HEK293 (cell line): ENCODE results near the gene GJC3.
"Not testable (repeated sequence)": the region's sequence is repeated elsewhere in the genome, so short reads cannot be mapped to it uniquely, and the experiment has no call there.

Source experiments
- CTCF ChIA-PET: fragments of 350-600 bp; formaldehyde crosslinking; extraction: SDS; loops from one replicate; lab custom pipeline; 2021; ENCODE audit warnings: antibody characterized with exemption; lab: Yijun Ruan, JAX
- POLR2A ChIA-PET: fragments of 300-600 bp; formaldehyde crosslinking; extraction: SDS; loops from one replicate; lab custom pipeline; 2020; ENCODE audit warnings: antibody characterized with exemption, inconsistent platforms; lab: Yijun Ruan, JAX
- H3K27ac ChIP-seq: fragments of 200-500 bp; sonication (Bioruptor generic); 2 replicates; pipeline ENCODE4 v1.5.1; 2014; ENCODE audit warnings: low read depth, low read length, control low read depth, inconsistent platforms; ENCODE audit errors: extremely low read depth
- H3K36me3 ChIP-seq, 2 experiments: fragments of 200-500 bp in 1 of 2; sonication (Bioruptor generic) in 1 of 2; 1 replicate in 1 of 2; 2 replicates in 1 of 2; pipeline ENCODE4 v1.5.1; 2014 to 2017; ENCODE audit warnings: inconsistent platforms in 2 of 2, low read length in 2 of 2; ENCODE audit not compliant: control insufficient read depth in 2 of 2, insufficient read depth in 1 of 2
- H3K4me1 ChIP-seq: fragments of 200-500 bp; sonication (Bioruptor generic); 2 replicates; pipeline ENCODE4 v1.5.1; 2014; ENCODE audit warnings: mild to moderate bottlenecking, low read length, inconsistent platforms; ENCODE audit not compliant: control insufficient read depth, insufficient read depth
- H3K4me3 ChIP-seq: 2 replicates; pipeline ENCODE4 v1.5.1; 2011; ENCODE audit warnings: low read depth, mild to moderate bottlenecking, control low read depth, low read length, moderate library complexity
- H3K9me3 ChIP-seq: fragments of 200-500 bp; sonication (Bioruptor generic); 2 replicates; pipeline ENCODE4 v1.5.1; 2014; ENCODE audit warnings: low read depth, low read length, inconsistent platforms; ENCODE audit not compliant: control insufficient read depth, insufficient read depth
- AEBP2 ChIP-seq: fragments of 450-650 bp; formaldehyde crosslinking; IDR thresholded peaks from 2 replicates; pipeline ENCODE4 v1.5.1; 2016; ENCODE audit warnings: missing biosample characterization, missing genetic modification characterization, borderline replicate concordance
- IKZF3 ChIP-seq: fragments of 450-650 bp; IDR thresholded peaks from 2 replicates; pipeline ENCODE4 v1.5.0; 2018; ENCODE audit warnings: missing biosample characterization, mild to moderate bottlenecking, missing genetic modification characterization, moderate library complexity
- MYNN ChIP-seq: fragments of 450-650 bp; formaldehyde crosslinking; IDR thresholded peaks from 2 replicates; pipeline ENCODE4 v1.5.1; 2016; ENCODE audit warnings: missing biosample characterization, missing genetic modification characterization, borderline replicate concordance
- SETDB1 ChIP-seq: IDR thresholded peaks from one replicate; pipeline ENCODE4 v1.6.1; 2017; ENCODE audit warnings: mild to moderate bottlenecking, low read length, moderate library complexity, mixed read lengths; ENCODE audit not compliant: insufficient read length
- ZBTB8A ChIP-seq: fragments of 450-650 bp; formaldehyde crosslinking; IDR thresholded peaks from 2 replicates; pipeline ENCODE4 v1.5.1; 2016; ENCODE audit warnings: missing biosample characterization, missing genetic modification characterization
- ZFP41 ChIP-seq: fragments of 450-650 bp; formaldehyde crosslinking; IDR thresholded peaks from 2 replicates; pipeline ENCODE4 v1.5.1; 2016; ENCODE audit warnings: missing biosample characterization, missing genetic modification characterization, borderline replicate concordance
- ZNF112 ChIP-seq: fragments of 450-650 bp; formaldehyde crosslinking; IDR thresholded peaks from 2 replicates; pipeline ENCODE4 v1.5.0; 2017; ENCODE audit warnings: missing biosample characterization, missing genetic modification characterization
- ZNF114 ChIP-seq: fragments of 450-650 bp; formaldehyde crosslinking; IDR thresholded peaks from 2 replicates; pipeline ENCODE4 v1.5.0; 2017; ENCODE audit warnings: missing biosample characterization, missing genetic modification characterization
- ZNF132 ChIP-seq: fragments of 450-650 bp; formaldehyde crosslinking; IDR thresholded peaks from 2 replicates; pipeline ENCODE4 v1.5.1; 2017; ENCODE audit warnings: missing biosample characterization, missing genetic modification characterization, borderline replicate concordance
- ZNF140 ChIP-seq: fragments of 450-650 bp; formaldehyde crosslinking; IDR thresholded peaks from 2 replicates; pipeline ENCODE4 v1.5.1; 2016; ENCODE audit warnings: missing biosample characterization, missing genetic modification characterization
- ZNF202 ChIP-seq: fragments of 450-650 bp; formaldehyde crosslinking; IDR thresholded peaks from 2 replicates; pipeline ENCODE4 v1.5.1; 2016; ENCODE audit warnings: missing biosample characterization, missing genetic modification characterization, borderline replicate concordance
- ZNF223 ChIP-seq: fragments of 450-650 bp; formaldehyde crosslinking; IDR thresholded peaks from 2 replicates; pipeline ENCODE4 v1.5.1; 2016; ENCODE audit warnings: missing biosample characterization, missing genetic modification characterization
- ZNF24 ChIP-seq: fragments of 450-650 bp; formaldehyde crosslinking; IDR thresholded peaks from 2 replicates; pipeline ENCODE4 v1.5.1; 2016; ENCODE audit warnings: missing biosample characterization, missing genetic modification characterization
- ZNF366 ChIP-seq: fragments of 450-650 bp; formaldehyde crosslinking; conservative IDR thresholded peaks from 2 replicates; pipeline ENCODE4 v1.5.1; 2016; ENCODE audit warnings: missing biosample characterization, missing genetic modification characterization
- ZNF394 ChIP-seq: fragments of 450-650 bp; formaldehyde crosslinking; IDR thresholded peaks from 2 replicates; pipeline ENCODE4 v1.5.1; 2016; ENCODE audit warnings: missing biosample characterization, missing genetic modification characterization, mild to moderate bottlenecking, moderate library complexity, borderline replicate concordance
- ZNF433 ChIP-seq: fragments of 450-650 bp; formaldehyde crosslinking; IDR thresholded peaks from 2 replicates; pipeline ENCODE4 v1.5.1; 2016; ENCODE audit warnings: missing biosample characterization, missing genetic modification characterization, low read depth
- ZNF518A ChIP-seq: fragments of 450-650 bp; formaldehyde crosslinking; conservative IDR thresholded peaks from 2 replicates; pipeline ENCODE4 v1.5.1; 2016; ENCODE audit warnings: low read depth, missing biosample characterization, missing genetic modification characterization
- ZNF548 ChIP-seq: fragments of 450-650 bp; formaldehyde crosslinking; IDR thresholded peaks from 2 replicates; pipeline ENCODE4 v1.5.1; 2016; ENCODE audit warnings: missing biosample characterization, missing genetic modification characterization
- ZNF555 ChIP-seq: fragments of 450-650 bp; formaldehyde crosslinking; conservative IDR thresholded peaks from 2 replicates; pipeline ENCODE4 v1.5.1; 2017; ENCODE audit warnings: missing biosample characterization, mild to moderate bottlenecking, missing genetic modification characterization, inconsistent platforms
- ZNF560 ChIP-seq: fragments of 450-650 bp; formaldehyde crosslinking; IDR thresholded peaks from 2 replicates; pipeline ENCODE4 v1.5.1; 2017; ENCODE audit warnings: missing biosample characterization, missing genetic modification characterization, borderline replicate concordance
- ZSCAN23 ChIP-seq: fragments of 450-650 bp; formaldehyde crosslinking; IDR thresholded peaks from 2 replicates; pipeline ENCODE4 v1.5.1; 2016; ENCODE audit warnings: missing biosample characterization, missing genetic modification characterization
- TF ChIP-seq, protein P1 (sequence below): fragments of 450-650 bp; formaldehyde crosslinking; IDR thresholded peaks from 2 replicates; pipeline ENCODE4 v1.5.1; 2016; ENCODE audit warnings: missing biosample characterization, missing genetic modification characterization

GJC3 gene

GRCh38 chr7:99958564-99959227 is 29.3 kb upstream of the GJC3 start (continued):
- TF ChIP-seq SETDB1 = no peak
- TF ChIP-seq, all 188 proteins: peak for 2

DNA sequence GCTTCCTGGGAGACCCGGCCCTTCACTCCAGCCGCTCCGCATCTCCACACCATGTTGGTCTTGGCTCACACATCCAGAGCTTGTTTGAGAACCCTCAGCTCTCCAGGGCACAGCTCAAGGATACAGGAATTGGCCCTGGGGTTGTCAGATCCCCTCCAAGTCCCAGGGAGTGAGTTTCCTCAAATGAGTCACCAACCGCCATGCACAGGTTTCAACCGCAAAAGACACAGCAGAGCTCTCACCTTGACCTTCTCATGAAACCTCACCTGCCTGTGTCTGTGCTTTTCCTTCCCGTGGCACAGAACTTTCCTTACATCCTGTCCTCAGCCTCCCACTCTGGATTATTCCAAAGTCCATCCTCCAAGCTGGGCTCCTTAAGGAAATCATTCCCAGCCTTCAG is 25.8 kb upstream of the GJC3 start:
- H3K36me3 ChIP-seq = no peaks in the 10 kb centered on the region
- H3K4me3 ChIP-seq = no peak overlapping the region
- no peak overlapping the region for H3K27ac ChIP-seq
- H3K4me1 ChIP-seq = no peaks in the 10 kb centered on the region
- H3K9me3 ChIP-seq = no peaks in the 10 kb centered on the region
- ChIA-PET POLR2A (interaction anchor here (0.7 to 1.0 kb wide), 2 partner anchors 17 to 36 kb away, joined by 3 read pairs; partner anchors contain the start of gene TRIM4), CTCF (interaction anchor here (0.7 kb wide), 1 partner anchor 24 kb away, joined by 5 read pairs; no protein-coding TSS in a partner anchor)
- no peak for TF ChIP-seq MYNN (tag by site-specific recombination)
- no peak for TF ChIP-seq ZNF548 (tag by site-specific recombination)
- TF ChIP-seq ZNF112 = no peak
- no peak for TF ChIP-seq ZNF132
- TF ChIP-seq, protein P1, sequence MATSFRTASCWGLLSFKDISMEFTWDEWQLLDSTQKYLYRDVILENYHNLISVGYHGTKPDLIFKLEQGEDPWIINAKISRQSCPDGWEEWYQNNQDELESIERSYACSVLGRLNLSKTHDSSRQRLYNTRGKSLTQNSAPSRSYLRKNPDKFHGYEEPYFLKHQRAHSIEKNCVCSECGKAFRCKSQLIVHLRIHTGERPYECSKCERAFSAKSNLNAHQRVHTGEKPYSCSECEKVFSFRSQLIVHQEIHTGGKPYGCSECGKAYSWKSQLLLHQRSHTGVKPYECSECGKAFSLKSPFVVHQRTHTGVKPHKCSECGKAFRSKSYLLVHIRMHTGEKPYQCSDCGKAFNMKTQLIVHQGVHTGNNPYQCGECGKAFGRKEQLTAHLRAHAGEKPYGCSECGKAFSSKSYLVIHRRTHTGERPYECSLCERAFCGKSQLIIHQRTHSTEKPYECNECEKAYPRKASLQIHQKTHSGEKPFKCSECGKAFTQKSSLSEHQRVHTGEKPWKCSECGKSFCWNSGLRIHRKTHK (tag by site-specific recombination) = no peak
- no peak for TF ChIP-seq ZFP41
- no peak for TF ChIP-seq ZNF24 (tag by site-specific recombination)
- no peak for TF ChIP-seq ZNF366 (tag by site-specific recombination)
- TF ChIP-seq ZSCAN23 = no peak
- TF ChIP-seq IKZF3 (tag by site-specific recombination) = no peak
- no peak for TF ChIP-seq ZNF114

GRCh38 chr7:99954643-99955042 is 25.2 kb upstream of the GJC3 start:
- CTCF ChIA-PET = interaction anchor here (0.6 kb wide), 1 partner anchor 35 kb away, joined by 3 read pairs; no protein-coding TSS in a partner anchor
- H3K4me3 ChIP-seq, H3K4me1 ChIP-seq, H3K36me3 ChIP-seq, H3K27ac ChIP-seq, H3K9me3 ChIP-seq, POLR2A ChIA-PET: not testable (repeated sequence)
- peak; percentile 71 for TF ChIP-seq ZBTB8A (tag by site-specific recombination)
- peak; percentile 72 for TF ChIP-seq ZNF140 (tag by site-specific recombination)
- TF ChIP-seq ZNF223 (tag by site-specific recombination) = 0 out of 2 replicates have a peak, but pooled peaks have one; percentile 54
- TF ChIP-seq ZNF560 = peak; percentile 76; the same call in 1 of the 2 replicates
- peak; percentile 82 for TF ChIP-seq ZNF555
- TF ChIP-seq ZNF394 (tag by site-specific recombination) = peak; percentile 96
- peak; percentile 95 for TF ChIP-seq ZNF518A
- 0 out of 2 replicates have a peak, but pooled peaks have one; percentile 72 for TF ChIP-seq ZNF202 (tag by site-specific recombination)
- TF ChIP-seq ZNF433 (tag by site-specific recombination) = peak; percentile 78; the same call in 1 of the 2 replicates
- peak; percentile 53; the same call in 1 of the 2 replicates for TF ChIP-seq AEBP2 (tag by site-specific recombination)
